ENCODE measurements around the gene EPB41L3. TPM values are rescaled to one million over a fixed set of nuclear protein-coding genes. Genes with fewer than 3 reads are reported as not detected.

Gene EPB41L3
- total and polyA plus RNA-seq, 5 donors: 8.7 to 23.7 (median 20.8) TPM

DNA sequence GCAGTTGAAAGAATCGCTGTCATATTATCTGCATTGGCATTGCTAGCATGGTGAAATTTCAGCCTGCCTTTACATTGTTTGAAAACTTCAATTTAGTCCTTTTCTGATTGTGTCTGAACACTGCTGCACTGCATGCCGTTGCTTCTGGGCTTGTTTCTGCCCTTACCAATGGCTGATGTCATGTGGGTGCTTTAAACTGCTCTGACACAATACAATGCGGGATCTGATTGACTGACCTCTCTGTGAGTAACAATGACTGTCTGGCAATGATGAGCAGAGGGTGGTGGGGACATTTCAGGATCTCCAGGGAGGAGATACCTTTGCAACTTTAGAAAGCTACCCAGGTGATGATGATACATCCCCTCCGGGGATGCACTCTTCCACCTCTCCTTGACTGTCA lies 128.8 kb downstream of the EPB41L3 start:
- H3K9me3 ChIP-seq (ENCODE audit: control insufficient read depth, low read length): no peaks in the 10 kb centered on the region
- ATAC-seq (no peak), DNase-seq (no peak)
- intact Hi-C loops (cut with DNase I): no loop called here
- no peaks in the 10 kb centered on the region for H3K27me3 ChIP-seq (ENCODE audit: control insufficient read depth, insufficient read depth)
- H3K27ac ChIP-seq (ENCODE audit: low read length): no peak overlapping the region
- H3K4me1 ChIP-seq (ENCODE audit: control insufficient read depth, insufficient read depth, low read length): no peaks in the 10 kb centered on the region
- H3K4me3 ChIP-seq (ENCODE audit: low read length): no peak overlapping the region
- WGBS: 90% methylated on average over 4 of the region's 4 CpGs

DNA sequence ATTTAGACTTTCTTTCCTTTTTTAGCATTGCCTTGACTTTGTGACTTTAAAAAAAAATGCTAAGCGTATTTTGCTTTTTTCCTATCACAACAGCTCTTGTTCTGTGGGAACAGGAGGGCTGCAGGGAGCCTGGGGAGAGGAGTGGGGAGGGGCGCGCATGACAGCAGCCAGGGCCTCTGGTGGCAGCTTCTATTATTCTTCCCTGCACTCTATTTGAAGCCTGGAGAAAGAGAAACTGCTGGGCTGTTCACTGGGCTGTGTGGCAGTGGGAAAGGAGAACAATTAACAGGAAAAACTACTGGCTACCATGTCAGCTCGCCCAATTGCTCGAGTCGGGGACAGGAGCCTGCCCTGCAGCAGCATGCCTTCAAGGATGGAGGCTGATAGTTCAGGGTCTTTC lies 129.3 kb downstream of the EPB41L3 start:
- intact Hi-C loops (cut with DNase I): no loop called here
- ATAC-seq (no peak), DNase-seq (no peak)
- WGBS: 71% methylated on average over 6 of the region's 6 CpGs
- Histone ChIP-seq H3K27me3 (ENCODE audit: control insufficient read depth, insufficient read depth) (no peaks in the 10 kb centered on the region), H3K27ac (ENCODE audit: low read length) (no peak overlapping the region), H3K9me3 (ENCODE audit: control insufficient read depth, low read length) (no peaks in the 10 kb centered on the region), H3K4me1 (ENCODE audit: control insufficient read depth, insufficient read depth, low read length) (no peaks in the 10 kb centered on the region), H3K4me3 (ENCODE audit: low read length) (no peak overlapping the region)

DNA sequence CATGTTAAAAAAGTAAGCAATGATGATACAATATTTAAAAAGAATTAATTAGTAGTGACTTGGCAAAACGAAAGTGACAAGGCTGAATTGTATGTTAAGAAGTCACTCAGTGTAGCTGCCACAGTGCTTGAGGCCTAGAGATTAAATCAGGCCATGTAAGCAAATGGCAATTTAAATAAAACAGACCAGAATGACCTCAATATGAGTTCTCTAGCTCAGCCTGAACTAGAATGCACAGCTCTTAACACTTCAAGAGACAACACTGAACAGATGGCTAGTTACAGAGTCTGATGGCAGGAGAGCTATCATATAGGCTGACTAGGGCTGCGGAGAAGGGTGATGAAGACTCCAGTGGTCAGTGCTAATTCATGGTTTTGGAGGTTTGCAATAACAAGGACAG lies 130.3 kb downstream of the EPB41L3 start:
- H3K27ac ChIP-seq (ENCODE audit: low read length): no peak overlapping the region
- ATAC-seq (no peak), DNase-seq (no peak)
- H3K4me1 ChIP-seq (ENCODE audit: control insufficient read depth, insufficient read depth, low read length): no peaks in the 10 kb centered on the region
- WGBS: 89% methylated on average over 2 of the region's 2 CpGs
- intact Hi-C loops (cut with DNase I): no loop called here
- no peak overlapping the region for H3K4me3 ChIP-seq (ENCODE audit: low read length)
- H3K27me3 ChIP-seq (ENCODE audit: control insufficient read depth, insufficient read depth): no peaks in the 10 kb centered on the region
- no peaks in the 10 kb centered on the region for H3K9me3 ChIP-seq (ENCODE audit: control insufficient read depth, low read length)

DNA sequence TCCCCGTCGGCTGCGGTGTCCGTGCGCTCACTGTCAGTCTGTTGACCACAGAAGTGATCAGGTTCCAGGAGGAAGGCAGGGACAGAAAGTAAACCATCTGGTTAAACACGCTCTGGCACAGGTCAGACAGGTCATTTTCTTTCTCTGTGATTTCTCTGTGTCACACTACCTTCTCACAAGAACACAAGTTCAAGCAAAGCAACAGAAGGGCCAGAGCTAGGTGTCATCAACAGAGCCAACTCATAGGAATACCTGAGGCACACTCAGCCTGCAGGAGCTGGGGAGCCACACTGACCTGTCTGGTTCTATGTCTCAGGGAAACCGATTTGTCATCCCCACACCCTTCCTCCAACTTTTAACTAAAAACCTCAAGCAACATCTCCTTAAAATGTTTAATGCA lies 133.2 kb downstream of the EPB41L3 start:
- WGBS: 95% methylated on average over 7 of the region's 7 CpGs
- no peaks in the 10 kb centered on the region for H3K27me3 ChIP-seq (ENCODE audit: control insufficient read depth, insufficient read depth)
- no peak for ATAC-seq
- H3K4me3 ChIP-seq (ENCODE audit: low read length): no peak overlapping the region
- H3K9me3 ChIP-seq (ENCODE audit: control insufficient read depth, low read length): no peaks in the 10 kb centered on the region
- intact Hi-C loops (cut with DNase I): no loop called here
- DNase-seq: no peak
- no peaks in the 10 kb centered on the region for H3K4me1 ChIP-seq (ENCODE audit: control insufficient read depth, insufficient read depth, low read length)
- H3K27ac ChIP-seq (ENCODE audit: low read length): no peak overlapping the region

DNA sequence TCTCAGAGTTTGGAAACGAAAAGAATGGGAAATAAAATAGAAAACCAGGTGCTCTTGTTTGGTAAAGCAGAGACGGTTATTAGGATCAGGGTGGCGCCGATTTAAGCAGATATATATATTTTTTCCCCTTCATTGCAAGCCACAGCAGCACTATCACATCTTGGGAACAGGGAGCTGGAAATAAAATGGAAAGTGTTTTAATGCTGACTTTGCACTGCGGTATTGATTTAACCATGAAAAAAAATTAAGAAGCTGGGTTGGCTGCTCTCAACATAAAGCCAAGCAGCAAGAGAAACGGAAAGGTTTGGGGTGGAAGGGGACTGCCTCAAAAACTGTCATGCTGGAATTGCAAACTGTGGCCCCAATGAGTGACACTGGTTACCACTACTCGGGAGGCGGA lies 145.5 kb downstream of the EPB41L3 start:
- 97% methylated on average over 8 of the region's 8 CpGs for WGBS
- H3K9me3 ChIP-seq (ENCODE audit: control insufficient read depth, low read length): no peaks in the 10 kb centered on the region
- H3K4me1 ChIP-seq (ENCODE audit: control insufficient read depth, insufficient read depth, low read length): no peaks in the 10 kb centered on the region
- no peak for DNase-seq
- H3K4me3 ChIP-seq (ENCODE audit: low read length): no peak overlapping the region
- no peak for ATAC-seq
- intact Hi-C loops (cut with DNase I): no loop called here
- no peaks in the 10 kb centered on the region for H3K27me3 ChIP-seq (ENCODE audit: control insufficient read depth, insufficient read depth)
- no peak overlapping the region for H3K27ac ChIP-seq (ENCODE audit: low read length)

DNA sequence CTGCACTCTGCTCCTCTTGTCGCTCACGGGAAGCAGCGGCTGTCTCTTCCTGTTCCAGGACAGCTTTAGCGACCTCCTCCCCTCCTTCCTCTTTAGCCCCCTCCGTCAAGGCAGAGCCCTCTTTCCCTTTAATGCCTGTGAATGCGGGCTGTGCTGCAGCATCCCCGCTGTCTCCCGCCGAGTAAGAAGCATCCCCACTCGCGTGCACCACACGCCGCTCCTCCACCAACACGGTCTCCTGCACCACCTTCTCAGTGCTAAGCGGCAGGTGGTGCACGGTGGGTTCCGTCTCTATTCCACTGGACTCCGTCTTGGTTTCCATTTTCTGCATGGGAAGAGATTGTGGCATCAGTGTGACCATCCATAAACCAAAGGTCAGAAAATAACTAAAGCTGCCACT lies 146.7 kb downstream of the EPB41L3 start:
- H3K9me3 ChIP-seq (ENCODE audit: control insufficient read depth, low read length): no peaks in the 10 kb centered on the region
- ATAC-seq (no peak), DNase-seq (no peak)
- H3K27me3 ChIP-seq (ENCODE audit: control insufficient read depth, insufficient read depth): no peaks in the 10 kb centered on the region
- no peaks in the 10 kb centered on the region for H3K4me1 ChIP-seq (ENCODE audit: control insufficient read depth, insufficient read depth, low read length)
- H3K4me3 ChIP-seq (ENCODE audit: low read length): no peak overlapping the region
- H3K27ac ChIP-seq (ENCODE audit: low read length): no peak overlapping the region
- intact Hi-C loops (cut with DNase I): no loop called here
- WGBS: 95% methylated on average over 18 of the region's 18 CpGs

DNA sequence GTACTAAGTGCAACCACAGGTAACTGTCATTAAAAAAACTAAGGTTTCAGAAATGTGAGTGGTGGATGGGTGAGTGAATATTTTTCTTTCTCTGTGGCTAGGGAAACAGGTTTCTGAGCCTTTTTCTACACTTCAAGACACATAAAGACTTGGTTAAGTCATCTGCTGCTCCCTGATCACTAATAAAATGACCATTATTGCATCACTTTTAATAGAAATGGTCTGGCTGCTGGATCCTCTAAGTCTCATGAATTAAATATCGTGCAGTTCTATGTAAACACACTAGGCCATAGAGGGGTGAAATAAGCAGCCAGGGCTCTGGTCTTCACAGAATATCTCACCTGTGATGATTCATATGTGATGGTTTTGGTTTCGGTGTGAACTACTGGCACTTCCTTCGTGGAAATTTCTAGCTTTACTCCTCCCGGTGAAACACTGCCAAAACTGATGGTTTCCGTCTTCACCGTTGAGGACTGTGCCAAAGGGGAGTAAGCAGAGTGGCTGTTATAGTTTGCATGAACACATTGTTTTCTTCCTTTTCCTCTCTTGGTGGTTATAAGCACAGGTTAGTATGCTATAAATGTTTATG lies 147.8 kb downstream of the EPB41L3 start:
- WGBS: 89% methylated on average over 6 of the region's 6 CpGs
- H3K27me3 ChIP-seq (ENCODE audit: control insufficient read depth, insufficient read depth): no peaks in the 10 kb centered on the region
- H3K4me3 ChIP-seq (ENCODE audit: low read length): no peak overlapping the region
- DNase-seq (no peak), ATAC-seq (no peak)
- no peak overlapping the region for H3K27ac ChIP-seq (ENCODE audit: low read length)
- H3K4me1 ChIP-seq (ENCODE audit: control insufficient read depth, insufficient read depth, low read length): no peaks in the 10 kb centered on the region
- H3K9me3 ChIP-seq (ENCODE audit: control insufficient read depth, low read length): no peaks in the 10 kb centered on the region
- intact Hi-C loops (cut with DNase I): no loop called here

DNA sequence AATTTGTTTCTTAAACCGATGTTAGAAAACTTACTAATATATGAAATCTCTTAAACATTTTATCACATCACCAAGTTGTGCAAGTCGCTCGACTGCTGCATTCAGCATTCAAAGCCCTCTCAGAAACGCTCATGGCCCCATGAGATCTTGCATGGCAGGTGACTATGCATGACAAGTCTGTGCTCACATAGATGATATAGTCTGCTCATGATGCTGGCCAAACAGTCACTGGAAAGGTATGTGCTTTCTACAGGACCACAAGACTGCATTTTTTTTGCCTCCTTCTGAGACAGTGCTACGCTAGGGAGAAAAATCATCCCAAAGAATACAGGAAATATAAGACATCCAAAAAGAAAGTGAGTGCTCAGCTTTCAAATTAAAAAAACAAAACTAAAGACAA lies 150.0 kb downstream of the EPB41L3 start:
- H3K4me3 ChIP-seq (ENCODE audit: low read length): no peak overlapping the region
- ATAC-seq (no peak), DNase-seq (no peak)
- H3K27ac ChIP-seq (ENCODE audit: low read length): no peak overlapping the region
- no peaks in the 10 kb centered on the region for H3K27me3 ChIP-seq (ENCODE audit: control insufficient read depth, insufficient read depth)
- intact Hi-C loops (cut with DNase I): no loop called here
- no peaks in the 10 kb centered on the region for H3K9me3 ChIP-seq (ENCODE audit: control insufficient read depth, low read length)
- 94% methylated on average over 5 of the region's 5 CpGs for WGBS
- H3K4me1 ChIP-seq (ENCODE audit: control insufficient read depth, insufficient read depth, low read length): no peaks in the 10 kb centered on the region

DNA sequence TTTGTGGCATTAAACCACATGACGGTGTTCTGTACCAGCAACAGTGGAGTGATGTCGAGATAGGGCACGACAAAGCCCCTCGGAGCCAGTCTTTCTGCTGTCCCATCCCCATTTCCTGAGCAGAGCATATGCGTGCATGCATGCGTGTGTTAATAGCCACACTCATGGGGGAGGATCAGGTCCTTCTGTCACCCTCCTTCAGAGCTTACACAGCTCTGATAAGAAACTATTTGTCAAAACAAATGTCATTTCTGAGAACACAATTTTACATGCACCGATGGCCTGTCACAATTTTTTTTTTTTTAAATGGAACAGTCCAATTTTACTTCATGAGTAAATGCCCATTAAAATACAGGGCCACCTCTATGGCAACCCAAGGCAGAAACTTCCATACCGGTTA lies 152.4 kb downstream of the EPB41L3 start:
- 89% methylated on average over 8 of the region's 8 CpGs for WGBS
- Histone ChIP-seq H3K9me3 (ENCODE audit: control insufficient read depth, low read length) (no peaks in the 10 kb centered on the region), H3K4me3 (ENCODE audit: low read length) (no peak overlapping the region), H3K27me3 (ENCODE audit: control insufficient read depth, insufficient read depth) (no peaks in the 10 kb centered on the region), H3K27ac (ENCODE audit: low read length) (no peak overlapping the region), H3K4me1 (ENCODE audit: control insufficient read depth, insufficient read depth, low read length) (no peaks in the 10 kb centered on the region)
- DNase-seq (no peak), ATAC-seq (no peak)
- intact Hi-C loops (cut with DNase I): no loop called here

DNA sequence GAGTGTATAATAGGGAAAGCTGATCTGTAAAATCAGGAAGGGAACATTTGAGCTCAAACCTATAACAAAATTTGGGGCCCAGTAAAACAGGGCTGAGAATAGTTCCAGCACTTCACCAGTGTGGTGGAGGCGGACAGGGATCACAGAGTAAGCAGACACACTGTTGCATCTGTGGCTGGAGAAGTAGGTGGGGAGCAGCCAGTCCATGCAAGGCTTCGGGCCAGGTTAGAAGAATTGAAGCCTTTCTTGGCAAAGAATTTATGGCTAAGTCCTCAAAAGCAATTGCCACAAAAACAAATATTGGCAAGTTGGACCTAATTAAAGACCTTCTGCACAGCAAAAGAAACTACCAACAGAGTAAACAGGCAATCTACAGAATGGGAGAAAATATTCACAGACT lies 154.4 kb downstream of the EPB41L3 start:
- Histone ChIP-seq H3K9me3 (ENCODE audit: control insufficient read depth, low read length) (no peaks in the 10 kb centered on the region), H3K4me3 (ENCODE audit: low read length) (no peak overlapping the region), H3K27ac (ENCODE audit: low read length) (no peak overlapping the region), H3K4me1 (ENCODE audit: control insufficient read depth, insufficient read depth, low read length) (no peaks in the 10 kb centered on the region), H3K27me3 (ENCODE audit: control insufficient read depth, insufficient read depth) (no peaks in the 10 kb centered on the region)
- intact Hi-C loops (cut with DNase I): no loop called here
- 86% methylated on average over 2 of the region's 2 CpGs for WGBS
- DNase-seq (no peak), ATAC-seq (no peak)

DNA sequence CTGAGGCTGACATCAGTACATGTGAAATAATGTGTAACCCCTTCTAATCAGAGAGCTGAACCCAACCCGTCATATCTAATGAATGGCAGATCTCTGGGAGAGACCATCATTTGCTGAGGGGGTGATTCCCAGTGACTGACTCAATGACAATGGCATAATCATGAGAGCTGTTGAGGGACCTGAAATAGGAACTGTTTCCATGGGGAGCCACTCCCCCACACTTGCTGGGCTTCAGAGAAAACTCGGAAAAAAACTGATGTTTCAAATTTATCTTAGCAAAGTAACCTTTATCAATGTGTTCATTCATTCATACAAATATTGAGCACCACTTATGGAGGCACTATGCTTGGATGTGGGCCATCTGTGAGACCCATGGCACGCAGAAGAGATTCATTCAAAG lies 154.9 kb downstream of the EPB41L3 start:
- intact Hi-C loops (cut with DNase I): no loop called here
- ATAC-seq (no peak), DNase-seq (no peak)
- Histone ChIP-seq H3K9me3 (ENCODE audit: control insufficient read depth, low read length) (no peaks in the 10 kb centered on the region), H3K27ac (ENCODE audit: low read length) (no peak overlapping the region), H3K27me3 (ENCODE audit: control insufficient read depth, insufficient read depth) (no peaks in the 10 kb centered on the region), H3K4me3 (ENCODE audit: low read length) (no peak overlapping the region), H3K4me1 (ENCODE audit: control insufficient read depth, insufficient read depth, low read length) (no peaks in the 10 kb centered on the region)
- WGBS: 84% methylated on average over 3 of the region's 3 CpGs

DNA sequence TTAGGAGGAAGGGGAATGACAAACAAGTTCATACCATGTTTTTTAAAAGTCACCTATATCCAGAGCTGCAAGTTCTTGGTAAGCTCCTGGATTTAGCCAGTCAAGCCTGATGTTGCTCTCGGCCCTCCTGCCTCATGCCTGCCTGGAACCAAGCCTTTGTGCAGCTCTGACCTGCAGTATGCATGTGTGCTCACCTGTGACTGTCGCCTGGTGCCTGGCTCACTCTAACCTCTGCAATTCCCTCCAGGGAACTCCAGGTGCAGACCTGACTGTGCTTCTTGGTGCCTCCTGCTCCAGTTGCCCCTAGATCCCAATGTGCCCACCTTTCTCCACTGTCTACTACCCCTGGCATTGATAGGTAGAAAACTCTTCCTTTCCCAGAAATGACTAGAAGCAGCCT lies 163.2 kb downstream of the EPB41L3 start:
- no peak for DNase-seq
- no peaks in the 10 kb centered on the region for H3K9me3 ChIP-seq (ENCODE audit: control insufficient read depth, low read length)
- no peak overlapping the region for H3K4me3 ChIP-seq (ENCODE audit: low read length)
- intact Hi-C loops (cut with DNase I): no loop called here
- 81% methylated on average over 2 of the region's 2 CpGs for WGBS
- H3K27ac ChIP-seq (ENCODE audit: low read length): no peak overlapping the region
- no peaks in the 10 kb centered on the region for H3K4me1 ChIP-seq (ENCODE audit: control insufficient read depth, insufficient read depth, low read length)
- H3K27me3 ChIP-seq (ENCODE audit: control insufficient read depth, insufficient read depth): no peaks in the 10 kb centered on the region
- ATAC-seq: no peak

Measured in right cardiac atrium (tissue), 5 donors.